IPS-18c (cell line): Measurements from ENCODE around the gene STAT6.
A peak's percentile ranks its signal among the peaks of the same experiment; 100 is the strongest.

ENCODE experiments used
- H3K4me3 ChIP-seq: 2 replicates; pipeline ENCODE4 v1.7.0; 2013; ENCODE audit warnings: low read depth, mild to moderate bottlenecking, low read length, moderate library complexity; ENCODE audit not compliant: insufficient read depth
- H3K9me3 ChIP-seq: one replicate; pipeline ENCODE4 v1.6.1; 2013; ENCODE audit warnings: mild to moderate bottlenecking, low read length, moderate library complexity; ENCODE audit not compliant: control insufficient read depth, insufficient read depth

The STAT6 gene

DNA sequence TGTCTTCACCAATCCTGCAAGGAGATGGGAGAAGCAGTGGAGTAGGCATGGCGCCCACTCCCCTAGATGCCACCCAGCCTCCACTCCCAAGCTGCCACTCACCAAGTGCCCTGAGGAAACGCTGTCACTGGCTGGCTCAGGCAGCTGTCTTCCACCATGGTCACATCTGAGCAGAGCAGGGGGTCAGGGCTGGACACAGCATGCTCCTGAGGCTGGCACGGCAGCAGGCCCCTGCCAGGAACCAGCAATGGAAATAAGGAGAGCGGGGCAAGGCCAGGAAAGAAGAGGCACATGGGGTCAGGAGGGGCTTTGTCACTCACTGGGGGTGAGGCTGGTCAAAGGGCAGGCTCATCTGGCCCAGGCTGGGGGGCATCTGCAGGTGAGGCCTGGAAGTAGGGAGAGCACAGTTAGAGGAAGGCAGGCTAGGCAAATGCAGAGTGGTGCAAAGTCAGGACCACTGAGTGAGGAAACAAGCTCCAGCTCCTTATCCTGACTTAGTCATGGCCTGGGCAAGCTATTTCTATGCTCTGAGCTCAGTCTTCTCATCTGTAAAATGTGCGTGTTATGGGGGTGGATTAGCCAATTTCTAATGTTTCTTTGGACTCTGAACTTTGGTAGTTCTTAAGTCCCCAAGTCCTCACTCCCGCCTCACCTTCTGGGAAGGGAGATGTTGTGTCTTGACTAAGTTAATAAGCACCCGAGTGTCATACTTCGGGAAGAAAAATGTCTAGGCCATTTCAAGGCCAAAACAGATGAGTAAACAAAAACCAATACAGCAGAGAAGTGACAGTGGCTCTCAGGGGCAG is 14.2 kb downstream of the STAT6 start:
- Histone ChIP-seq H3K4me3 (no peak overlapping the region), H3K9me3 (no peaks in the 10 kb centered on the region)

DNA sequence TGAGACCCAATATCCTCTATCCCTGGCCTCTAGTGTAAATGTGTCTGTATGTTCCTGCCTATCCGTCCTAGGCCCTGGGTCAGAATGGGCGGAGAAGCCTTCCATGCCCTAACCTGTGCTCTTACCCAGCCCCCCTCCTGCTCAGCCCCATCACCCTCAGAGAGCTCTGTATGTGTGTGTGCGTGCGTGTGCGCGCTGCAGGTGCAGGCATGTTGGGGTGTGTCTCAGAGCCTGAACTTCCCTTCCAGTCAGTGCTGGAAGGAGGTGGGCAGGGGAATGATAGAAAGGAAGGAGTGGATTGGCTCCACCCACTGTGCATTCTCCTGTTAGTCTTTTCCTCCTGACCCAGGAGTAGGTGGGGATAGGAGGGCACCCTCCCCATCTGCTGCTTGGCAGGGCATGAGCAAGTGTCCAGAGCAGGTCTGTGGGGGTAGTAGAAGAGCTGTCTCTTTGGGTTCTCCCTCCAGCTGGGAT is 15.0 kb downstream of the STAT6 start:
- Histone ChIP-seq H3K9me3 (no peaks in the 10 kb centered on the region), H3K4me3 (no peak overlapping the region)

DNA sequence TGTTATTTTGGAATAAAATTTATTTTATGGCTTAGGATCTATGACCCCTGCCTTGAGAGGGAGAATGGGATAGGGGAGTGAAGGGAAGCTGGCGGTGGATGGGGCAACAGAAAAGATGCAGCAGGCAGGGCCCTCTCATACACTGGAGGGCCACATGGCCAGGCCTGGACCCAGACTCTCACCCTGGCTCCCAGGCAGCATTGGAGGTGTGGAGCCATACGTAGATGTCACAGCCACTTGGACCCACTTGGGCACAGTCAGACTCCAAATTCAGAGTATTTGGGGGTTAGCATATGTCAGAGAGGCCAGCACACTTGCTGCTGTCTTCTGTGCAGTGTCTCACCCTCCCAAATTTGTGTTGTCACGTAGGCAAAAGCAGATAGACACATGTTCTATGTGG is 15.7 kb downstream of the STAT6 start:
- H3K9me3 ChIP-seq, result no peaks in the 10 kb centered on the region
- H3K4me3 ChIP-seq, result no peak overlapping the region

DNA sequence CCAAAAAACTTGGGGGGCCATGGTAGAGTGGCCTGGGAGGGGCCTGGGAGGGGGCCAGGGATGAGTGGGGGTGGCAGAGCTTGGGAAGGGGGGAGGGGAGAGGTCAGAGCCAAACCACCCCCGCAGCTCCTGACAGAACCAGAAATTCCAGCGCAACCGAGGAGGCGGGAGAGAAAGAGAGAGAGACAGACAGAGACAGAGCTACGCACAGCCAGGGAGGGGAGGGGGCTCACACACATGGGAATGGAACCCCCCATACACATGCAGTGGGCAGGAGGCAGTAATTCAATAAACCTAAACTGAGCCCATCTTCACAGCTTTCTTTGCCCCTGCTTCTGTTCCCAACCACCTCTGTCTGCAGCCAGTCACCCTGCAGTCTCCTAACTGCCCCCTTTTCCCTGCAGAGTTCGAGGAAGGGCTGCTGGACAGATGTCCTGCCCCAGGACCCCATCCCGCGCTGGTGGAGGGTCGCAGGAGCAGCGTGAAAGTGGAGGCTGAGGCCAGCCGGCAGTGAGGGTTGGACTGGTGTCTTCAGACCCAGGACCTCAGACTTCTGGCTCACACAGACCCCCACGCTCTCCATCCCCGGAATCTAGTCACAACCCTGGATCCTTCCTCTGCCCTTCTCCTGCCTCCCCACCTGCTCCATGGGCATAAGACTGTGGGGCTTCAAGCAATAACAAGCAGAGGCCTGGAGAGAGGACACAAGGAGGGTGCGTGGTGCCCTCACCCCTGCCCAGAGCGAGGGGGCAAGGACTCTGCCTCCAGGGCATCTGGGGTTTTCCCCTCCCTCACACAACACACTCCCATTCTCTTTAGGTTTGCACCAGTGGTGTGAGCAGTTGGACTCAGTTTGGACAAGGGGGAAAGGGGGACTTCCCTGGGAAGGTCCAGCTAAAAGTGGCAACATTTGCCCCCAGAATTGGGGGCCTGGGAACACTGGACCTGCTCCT is 16.7 kb downstream of the STAT6 start:
- no peak overlapping the region for H3K4me3 ChIP-seq

DNA sequence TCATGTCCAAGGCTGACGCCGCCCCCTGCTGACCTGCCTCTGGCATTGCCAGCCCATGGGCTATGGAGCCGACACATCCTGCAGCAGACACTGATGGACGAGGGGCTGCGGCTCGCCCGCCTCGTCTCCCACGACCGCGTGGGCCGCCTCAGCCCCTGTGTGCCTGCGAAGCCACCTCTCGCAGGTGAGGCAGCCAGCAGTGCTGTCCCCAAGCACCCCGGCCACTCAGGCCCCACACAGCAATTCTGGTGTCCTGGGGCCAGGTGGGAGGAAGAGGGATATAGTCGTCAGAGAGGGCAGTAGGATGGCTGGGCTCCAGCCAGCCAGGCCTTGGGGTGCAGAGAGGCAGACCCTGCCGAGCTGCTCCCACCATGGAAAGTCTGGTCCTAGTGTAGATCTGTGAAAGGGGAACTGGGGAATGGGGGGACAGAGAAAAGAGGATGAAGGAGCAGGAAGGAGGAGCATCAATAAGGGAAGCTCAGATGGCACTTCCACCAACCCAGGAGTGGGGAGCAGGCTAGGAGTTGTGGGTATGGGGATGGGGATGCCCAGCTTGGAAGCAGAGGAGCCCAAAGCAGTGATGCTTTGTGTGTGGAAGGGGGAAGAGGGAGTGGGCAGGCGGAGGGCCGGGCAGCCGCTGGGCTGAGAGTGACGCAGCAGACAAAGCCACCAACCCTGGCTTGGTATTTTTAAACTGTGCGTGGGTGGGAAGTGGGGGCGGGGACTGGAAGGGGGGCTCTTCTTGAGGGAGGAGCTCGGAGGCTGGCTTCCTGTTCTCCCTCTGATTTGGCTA is 17.6 kb downstream of the STAT6 start:
- H3K4me3 ChIP-seq, result no peak overlapping the region
- no peaks in the 10 kb centered on the region for H3K9me3 ChIP-seq

More for the DNA sequence above, 16.7 kb downstream of the STAT6 start:
- H3K9me3 ChIP-seq, result no peaks in the 10 kb centered on the region

GRCh38 chr12:57092876-57093414 is 18.2 kb downstream of the STAT6 start:
- H3K4me3 ChIP-seq, result peak overlapping the region; percentile 12; the same call in 1 of the 2 replicates

GRCh38 chr12:57092529-57092862 is 18.7 kb downstream of the STAT6 start:
- H3K9me3 ChIP-seq, result no peaks in the 10 kb centered on the region
- peak overlapping the region; percentile 12; the same call in 1 of the 2 replicates for H3K4me3 ChIP-seq

More at GRCh38 chr12:57092876-57093414, 18.2 kb downstream of the STAT6 start:
- no peaks in the 10 kb centered on the region for H3K9me3 ChIP-seq

DNA sequence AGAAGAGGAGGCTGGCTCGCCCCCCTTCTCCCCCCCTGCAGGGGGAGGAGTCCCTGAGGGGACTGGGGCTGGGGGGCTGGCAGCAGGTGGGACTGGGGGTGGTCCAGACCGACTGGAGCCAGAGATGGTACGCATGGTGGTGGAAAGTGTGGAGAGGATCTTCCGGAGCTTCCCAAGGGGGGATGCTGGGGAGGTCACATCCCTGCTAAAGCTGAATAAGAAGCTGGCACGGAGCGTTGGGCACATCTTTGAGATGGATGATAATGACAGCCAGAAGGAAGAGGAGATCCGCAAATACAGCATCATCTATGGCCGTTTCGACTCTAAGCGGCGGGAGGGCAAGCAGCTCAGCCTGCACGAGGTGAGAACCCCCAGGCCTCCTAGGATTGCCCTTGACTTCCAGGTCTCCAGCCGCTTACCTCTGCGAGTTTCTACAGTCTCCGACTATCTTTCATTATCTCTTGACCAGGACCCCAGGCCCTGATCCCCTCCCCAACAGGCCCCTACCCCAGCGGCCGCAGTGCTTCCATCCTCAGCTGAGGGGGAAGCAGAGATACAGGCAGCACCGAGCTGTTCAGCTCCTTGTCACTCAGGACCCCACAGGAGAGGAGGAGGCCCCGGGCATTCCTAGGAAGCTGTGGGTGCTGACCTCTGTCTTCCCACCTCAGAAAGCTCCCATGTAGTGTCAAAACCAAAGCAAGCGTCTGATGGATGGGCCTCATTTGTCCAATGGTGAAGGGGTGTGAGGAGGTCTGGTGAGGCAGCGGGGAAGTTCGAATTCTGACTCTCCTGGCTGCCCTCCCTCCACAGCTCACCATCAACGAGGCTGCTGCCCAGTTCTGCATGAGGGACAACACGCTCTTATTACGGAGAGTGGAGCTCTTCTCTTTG is 19.3 kb downstream of the STAT6 start:
- H3K4me3 ChIP-seq, result no peak overlapping the region
- H3K9me3 ChIP-seq, result no peaks in the 10 kb centered on the region

DNA sequence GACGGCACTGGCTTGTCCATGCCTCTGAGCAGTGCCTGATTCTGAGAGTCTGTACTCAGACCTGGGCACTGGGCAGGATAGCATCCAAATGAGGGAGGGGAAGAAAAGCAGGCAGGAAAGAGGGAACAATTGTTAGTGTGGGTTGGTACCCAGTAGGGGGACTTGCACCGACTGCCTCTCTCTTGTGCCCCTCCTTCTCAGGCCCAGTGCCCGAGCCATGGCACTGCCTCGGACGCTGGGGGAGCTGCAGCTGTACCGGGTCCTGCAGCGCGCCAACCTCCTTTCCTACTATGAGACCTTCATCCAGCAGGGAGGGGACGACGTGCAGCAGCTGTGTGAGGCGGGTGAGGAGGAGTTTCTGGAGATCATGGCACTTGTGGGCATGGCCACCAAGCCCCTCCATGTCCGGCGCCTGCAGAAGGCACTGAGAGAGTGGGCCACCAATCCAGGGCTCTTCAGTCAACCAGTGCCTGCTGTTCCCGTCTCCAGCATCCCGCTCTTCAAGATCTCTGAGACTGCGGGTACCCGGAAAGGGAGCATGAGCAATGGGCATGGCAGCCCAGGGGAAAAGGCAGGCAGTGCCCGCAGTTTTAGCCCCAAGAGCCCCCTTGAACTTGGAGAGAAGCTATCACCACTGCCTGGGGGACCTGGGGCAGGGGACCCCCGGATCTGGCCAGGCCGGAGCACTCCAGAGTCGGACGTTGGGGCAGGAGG is 20.1 kb downstream of the STAT6 start:
- H3K4me3 ChIP-seq, result no peak overlapping the region
- no peaks in the 10 kb centered on the region for H3K9me3 ChIP-seq

DNA sequence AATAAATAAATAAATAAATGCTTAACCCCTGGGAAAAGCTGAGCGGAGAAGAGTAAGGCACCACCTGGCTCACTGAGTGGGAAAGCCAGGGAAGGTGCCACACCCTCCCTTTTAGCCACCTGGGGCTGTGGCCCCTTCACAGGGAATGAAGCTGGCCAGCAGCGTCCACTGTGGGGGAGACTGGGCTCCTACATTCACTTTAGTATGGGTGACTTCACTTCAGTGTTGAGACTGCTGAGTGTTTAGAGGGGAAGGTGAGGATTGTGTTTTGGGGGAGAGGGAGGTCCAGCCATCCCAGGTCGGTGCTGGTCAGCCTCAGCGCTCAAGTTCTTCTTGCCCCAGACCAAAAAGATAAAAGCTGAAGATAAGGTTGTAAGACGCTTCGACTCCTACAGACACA is 20.7 kb downstream of the STAT6 start:
- Histone ChIP-seq H3K4me3 (peak overlapping the region; percentile 30; the same call in 1 of the 2 replicates), H3K9me3 (no peaks in the 10 kb centered on the region)

- no peaks in the 10 kb centered on the region for H3K9me3 ChIP-seq
- peak overlapping the region; percentile 84 for H3K4me3 ChIP-seq
These were observed 21.6 kb downstream of the STAT6 start for GRCh38 chr12:57089271-57090245.

DNA sequence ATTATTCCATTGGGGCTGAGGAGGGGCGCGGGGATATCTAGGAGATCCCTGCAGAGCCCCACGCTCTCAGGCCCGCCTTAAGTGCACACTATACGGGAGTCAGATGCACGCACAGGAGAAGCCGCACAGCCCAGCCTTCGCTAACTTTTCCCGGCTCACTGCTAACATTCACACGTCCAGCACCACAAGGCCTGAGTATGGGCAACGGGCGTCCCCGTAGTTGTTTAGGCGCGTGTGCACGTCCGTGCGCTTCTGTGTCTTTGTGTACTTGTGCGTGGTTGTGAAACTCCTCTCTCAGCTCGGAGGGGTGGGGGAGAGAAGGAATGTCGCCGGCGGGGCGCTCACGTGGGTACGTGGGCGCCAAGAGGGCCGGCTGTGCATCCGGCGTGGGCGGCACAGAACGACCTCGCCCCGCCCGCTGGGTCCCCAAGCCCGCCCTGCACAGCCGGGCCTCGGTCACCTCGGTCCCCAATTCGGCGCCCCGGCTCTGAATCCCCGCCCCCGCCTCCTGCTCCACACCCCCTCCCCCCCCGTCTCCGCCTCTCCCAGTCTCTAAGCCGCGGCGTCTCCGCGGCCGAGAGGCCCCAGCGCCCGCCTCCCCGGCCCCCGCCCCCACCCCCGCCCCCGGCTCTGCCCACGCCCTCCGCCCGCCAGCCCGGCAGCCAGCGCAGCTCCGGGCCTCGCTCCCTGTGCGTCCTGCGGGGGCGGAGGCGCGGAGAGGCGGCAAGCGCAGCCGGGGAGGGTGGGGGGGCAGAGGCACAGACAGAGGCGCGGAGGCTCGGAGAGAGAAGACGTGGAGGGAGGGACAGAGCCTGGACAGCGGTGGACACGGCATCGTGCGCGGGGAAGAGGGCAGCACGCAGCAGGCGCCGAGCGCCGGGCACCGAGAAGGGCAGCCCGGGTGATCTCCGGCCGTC is 22.6 kb downstream of the STAT6 start, which contains the start of gene NAB2:
Gene NAB2, plus strand, starts transcription at position 761 of the 917 bp plus-strand sequence. CDS start 158 bp downstream, outside the sequence.
- Histone ChIP-seq H3K9me3 (no peaks in the 10 kb centered on the region), H3K4me3 (peak within 1 kb of the TSS; percentile 84)

GRCh38 chr12:57087691-57088353 is 23.3 kb downstream of the STAT6 start:
- H3K4me3 ChIP-seq, result peak overlapping the region; percentile 54
- H3K9me3 ChIP-seq, result no peaks in the 10 kb centered on the region
